WTC11 (cell line): Measurements from ENCODE around the gene GNAO1. TPM values are rescaled to one million over a fixed set of nuclear protein-coding genes. Genes with fewer than 3 reads are reported as not detected.

Experiments used
- ATAC-seq: fragments of 200-7000 bp; cut with Tn5 transposase; 2 replicates; pipeline ENCODE4 v1.10.0; 2021; ENCODE audit warnings: mild to moderate bottlenecking, moderate library complexity
- CTCF ChIA-PET: fragments of 300-600 bp; sonication (Branson Sonifier 250); formaldehyde crosslinking; loops from one replicate; lab custom pipeline; 2021; ENCODE audit warnings: antibody characterized with exemption; lab: Charles Lee
- POLR2A ChIA-PET: fragments of 350-600 bp; sonication (Branson Sonifier 250); formaldehyde crosslinking; loops from one replicate; lab custom pipeline; 2021; ENCODE audit warnings: antibody characterized with exemption; lab: Charles Lee
- DNase-seq: peaks from one replicate; pipeline ENCODE4 v3.0.0; 2021; ENCODE audit warnings: low spot score
- H3K27ac Mint-ChIP-seq: 2 replicates; pipeline ENCODE4 v1.8.0; 2021; ENCODE audit warnings: mixed read lengths
- H3K27me3 Mint-ChIP-seq: 2 replicates; pipeline ENCODE4 v1.8.0; 2021; ENCODE audit warnings: low read depth, mild to moderate bottlenecking, moderate library complexity, mixed read lengths
- H3K36me3 Mint-ChIP-seq: 2 replicates; pipeline ENCODE4 v1.8.0; 2021; ENCODE audit warnings: mixed read lengths
- H3K4me1 Mint-ChIP-seq: 2 replicates; pipeline ENCODE4 v1.8.0; 2022; ENCODE audit warnings: mixed read lengths
- H3K4me3 Mint-ChIP-seq: 2 replicates; pipeline ENCODE4 v1.8.0; 2021; ENCODE audit warnings: mild to moderate bottlenecking, moderate library complexity, mixed read lengths
- H3K9me3 Mint-ChIP-seq: 2 replicates; pipeline ENCODE4 v1.8.0; 2021; ENCODE audit warnings: mixed read lengths
- AR ChIP-seq: fragments of 250-450 bp; sonication (Bioruptor Pico); IDR thresholded peaks from 2 replicates; pipeline ENCODE4 v1.9.0; 2021; ENCODE audit warnings: mild to moderate bottlenecking
- ATF1 ChIP-seq: sonication (generic); formaldehyde crosslinking; IDR thresholded peaks from 2 replicates; pipeline ENCODE4 v1.8.1; 2023; ENCODE audit warnings: mild to moderate bottlenecking, moderate library complexity, missing genetic modification reagents
- ATF6 ChIP-seq: sonication (generic); formaldehyde crosslinking; IDR thresholded peaks from 2 replicates; pipeline ENCODE4 v1.8.1; 2023; ENCODE audit warnings: mild to moderate bottlenecking, missing genetic modification reagents
- CREB1 ChIP-seq: sonication (generic); formaldehyde crosslinking; IDR thresholded peaks from 2 replicates; pipeline ENCODE4 v1.8.0; 2023; ENCODE audit warnings: mild to moderate bottlenecking, missing genetic modification reagents
- CREM ChIP-seq: sonication (generic); formaldehyde crosslinking; IDR thresholded peaks from 2 replicates; pipeline ENCODE4 v1.8.1; 2022; ENCODE audit warnings: mild to moderate bottlenecking, missing genetic modification reagents, moderate library complexity
- CTCF ChIP-seq: fragments of 200-600 bp; IDR thresholded peaks from 2 replicates; pipeline ENCODE4 v1.8.0; 2022; ENCODE audit warnings: antibody characterized with exemption
- ELF4 ChIP-seq: sonication (generic); formaldehyde crosslinking; IDR thresholded peaks from 2 replicates; pipeline ENCODE4 v1.8.1; 2022; ENCODE audit warnings: low read depth, mild to moderate bottlenecking, moderate library complexity, missing genetic modification reagents
- JAZF1 ChIP-seq: fragments of 250-450 bp; sonication (Bioruptor Pico); IDR thresholded peaks from 2 replicates; pipeline ENCODE4 v1.9.0; 2021; ENCODE audit warnings: moderate library complexity, mild to moderate bottlenecking, inconsistent platforms
- SOX15 ChIP-seq: fragments of 250-450 bp; sonication (Bioruptor Pico); IDR thresholded peaks from 2 replicates; pipeline ENCODE4 v1.9.0; 2021; ENCODE audit warnings: mild to moderate bottlenecking
- STAT6 ChIP-seq: sonication (generic); formaldehyde crosslinking; conservative IDR thresholded peaks from 2 replicates; pipeline ENCODE4 v1.8.1; 2023; ENCODE audit warnings: mild to moderate bottlenecking, low read depth, missing genetic modification reagents, moderate library complexity
- TEAD1 ChIP-seq: sonication (generic); formaldehyde crosslinking; IDR thresholded peaks from 2 replicates; pipeline ENCODE4 v1.8.0; 2022; ENCODE audit warnings: mild to moderate bottlenecking, missing genetic modification reagents
- TP53 ChIP-seq: sonication (generic); formaldehyde crosslinking; IDR thresholded peaks from 2 replicates; pipeline ENCODE4 v1.8.1; 2023; ENCODE audit warnings: mild to moderate bottlenecking, missing genetic modification reagents
- USF1 ChIP-seq: sonication (generic); formaldehyde crosslinking; IDR thresholded peaks from 2 replicates; pipeline ENCODE4 v1.8.0; 2022; ENCODE audit warnings: mild to moderate bottlenecking, missing genetic modification reagents
- ZBTB21 ChIP-seq: sonication (generic); formaldehyde crosslinking; IDR thresholded peaks from 2 replicates; pipeline ENCODE4 v1.8.1; 2023; ENCODE audit warnings: mild to moderate bottlenecking, missing genetic modification reagents, borderline replicate concordance
- ZNF219 ChIP-seq: sonication (generic); formaldehyde crosslinking; IDR thresholded peaks from 2 replicates; pipeline ENCODE4 v1.8.0; 2023; ENCODE audit warnings: missing genetic modification reagents, mild to moderate bottlenecking, borderline replicate concordance
- ZNF416 ChIP-seq: fragments of 250-450 bp; sonication (Bioruptor Pico); IDR thresholded peaks from 2 replicates; pipeline ENCODE4 v1.9.0; 2021; ENCODE audit warnings: mild to moderate bottlenecking, inconsistent platforms
- ZNF423 ChIP-seq: fragments of 250-450 bp; sonication (Bioruptor Pico); IDR thresholded peaks from 2 replicates; pipeline ENCODE4 v2.1.2; 2022; ENCODE audit warnings: mild to moderate bottlenecking, moderate library complexity
- ZNF532 ChIP-seq: fragments of 250-450 bp; sonication (Bioruptor Pico); IDR thresholded peaks from 2 replicates; pipeline ENCODE4 v1.9.0; 2021; ENCODE audit warnings: mild to moderate bottlenecking, borderline replicate concordance
- total RNA-seq: library from RNA; stranded (reverse); gene quantifications from 3 replicates; pipeline ENCODE4 v1.2.3, GENCODE V29; 2021

The GNAO1 gene
- total RNA-seq, 1 experiment from 2014 or later = 30.6 TPM

- Mint-ChIP-seq H3K4me3 (no peak overlapping the region), H3K36me3 (no peaks in the 10 kb centered on the region), H3K27me3 (no peaks in the 10 kb centered on the region), H3K4me1 (peaks cover 27% of the 10 kb centered on the region), H3K9me3 (no peaks in the 10 kb centered on the region), H3K27ac (no peak overlapping the region)
- ATAC-seq (no peak), DNase-seq (no peak)
- POLR2A ChIA-PET = no interaction called here
- TF ChIP-seq ZNF532 (CRISPR knock-in tag) (no peak), TEAD1 (CRISPR knock-in tag) (no peak), USF1 (no peak), ATF6 (no peak), TP53 (no peak), JAZF1 (CRISPR knock-in tag) (no peak), CTCF (no peak), CREB1 (CRISPR knock-in tag) (no peak), SOX15 (CRISPR knock-in tag) (no peak), ZNF423 (CRISPR knock-in tag) (no peak), ELF4 (no peak), STAT6 (CRISPR knock-in tag) (no peak), ZNF219 (CRISPR knock-in tag) (no peak), ZNF416 (CRISPR knock-in tag) (no peak), CREM (CRISPR knock-in tag) (no peak), ZBTB21 (CRISPR knock-in tag) (no peak), AR (CRISPR knock-in tag) (no peak), ATF1 (CRISPR knock-in tag) (no peak)
- CTCF ChIA-PET = no interaction called here
Observed at GRCh38 chr16:56303880-56304279, 112.6 kb downstream of the GNAO1 start.
